Hematopoietic multipotent progenitor cell treated with erythropoietin and hydrocortisone succinate and interleukin-3 and kit ligand, for 15 days (in vitro differentiated cells): ENCODE measurements around the gene ADD3.
"Not testable (repeated sequence)": the region's sequence is repeated elsewhere in the genome, so short reads cannot be mapped to it uniquely, and the experiment has no call there.

ENCODE experiments used
- DNase-seq: peaks from one replicate; pipeline ENCODE4 v3.0.0-alpha.2; 2015; ENCODE audit warnings: low spot score

The ADD3 gene

GRCh38 chr10:110035070-110035921 lies 27.5 kb downstream of the ADD3 start:
- DNase-seq, result peak; percentile 19

- no peak for DNase-seq
Observed at GRCh38 chr10:110036640-110037039, 28.9 kb downstream of the ADD3 start.

GRCh38 chr10:110039254-110039653 lies 31.5 kb downstream of the ADD3 start:
- DNase-seq, result no peak

DNA sequence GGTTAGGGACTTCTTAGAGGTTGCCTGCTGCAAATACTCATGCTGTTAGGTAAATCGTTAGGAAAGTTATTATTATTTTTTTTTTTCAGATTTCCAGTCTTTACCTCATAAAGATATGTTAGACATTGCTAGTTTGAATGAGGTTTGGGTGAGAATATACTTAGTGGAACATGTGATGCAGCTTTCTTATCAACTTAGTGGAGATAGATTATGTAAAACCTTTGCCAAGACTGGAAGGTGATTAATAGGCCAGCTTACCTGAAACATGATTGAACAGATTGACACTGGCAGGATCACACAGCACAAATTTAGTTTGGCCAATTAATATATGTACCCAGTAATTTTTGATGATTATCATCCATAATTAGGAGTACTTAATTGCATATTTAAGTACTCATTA lies 32.3 kb downstream of the ADD3 start:
- no peak for DNase-seq

DNA sequence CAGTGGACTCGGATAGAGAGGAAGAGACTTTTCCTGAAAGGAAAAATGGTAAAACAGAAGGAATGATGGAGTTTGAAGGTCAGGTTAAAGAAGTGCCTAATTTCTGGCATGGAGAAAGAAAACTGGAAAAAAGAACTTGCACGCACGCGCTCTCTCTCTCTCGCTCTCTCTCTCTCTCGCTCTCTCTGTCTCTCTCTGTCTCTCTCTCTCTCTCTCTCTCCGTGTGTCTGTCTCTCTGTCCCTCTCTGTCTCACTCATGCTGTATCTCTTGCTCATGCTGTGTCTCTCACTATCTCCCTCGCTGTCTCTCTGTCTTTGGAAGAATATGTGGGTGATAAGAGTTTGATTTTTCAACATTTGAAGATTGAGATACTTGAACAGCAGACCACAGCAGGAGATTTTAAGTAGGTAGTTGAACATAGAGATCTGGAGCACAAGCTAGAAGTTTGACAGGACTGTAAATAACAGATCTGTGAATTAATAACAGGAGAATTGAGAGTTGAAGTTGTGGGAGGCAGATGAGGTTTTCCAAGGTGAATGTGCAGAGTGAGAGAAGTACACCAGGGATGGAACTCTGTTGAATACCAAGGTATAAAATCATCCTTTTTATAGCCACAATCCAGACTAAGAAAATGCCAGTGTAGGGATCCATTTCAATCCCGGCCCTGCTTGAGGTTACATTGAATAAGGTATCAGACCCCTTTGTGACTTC lies 33.1 kb downstream of the ADD3 start:
- DNase-seq, result no peak

DNA sequence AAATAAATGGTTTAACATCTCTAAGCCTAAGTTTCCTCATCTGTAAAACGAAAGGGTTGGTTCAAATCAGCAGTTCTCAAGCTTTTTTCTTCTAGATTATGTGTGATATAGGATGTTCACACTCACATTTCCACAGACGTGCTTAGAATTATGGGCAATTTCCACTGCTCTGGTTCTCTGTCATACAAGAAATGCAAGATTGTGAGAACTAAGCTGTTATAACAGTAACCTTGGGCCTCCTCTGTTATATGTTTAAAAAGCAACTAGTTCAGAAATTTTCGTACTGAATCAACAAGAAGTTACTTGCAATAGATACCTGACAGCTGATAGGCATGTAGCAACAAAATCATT lies 33.7 kb downstream of the ADD3 start:
- no peak for DNase-seq

DNA sequence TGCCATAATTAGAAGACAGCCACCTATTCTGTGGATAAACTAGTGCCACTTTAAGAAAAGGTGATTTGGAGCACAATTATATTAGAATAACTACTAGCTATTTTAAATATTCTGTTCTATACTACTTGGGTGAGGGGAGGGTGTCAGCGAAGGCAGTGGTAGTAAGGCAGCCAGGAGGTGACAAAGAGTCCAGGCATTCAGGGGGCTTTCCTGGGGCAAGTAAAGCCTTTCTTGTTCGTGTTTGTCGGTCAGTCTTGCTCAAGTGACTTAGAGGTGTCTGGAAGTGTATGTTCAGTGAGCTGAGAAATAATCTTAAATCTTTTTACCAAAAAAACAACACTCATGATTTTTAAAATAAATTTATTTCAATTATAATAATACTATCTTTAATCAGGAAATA lies 34.4 kb downstream of the ADD3 start:
- DNase-seq, result no peak

- no peak for DNase-seq
Observed at GRCh38 chr10:110042891-110043290, 35.1 kb downstream of the ADD3 start.

GRCh38 chr10:110044681-110045080 lies 36.9 kb downstream of the ADD3 start:
- DNase-seq, result no peak

DNA sequence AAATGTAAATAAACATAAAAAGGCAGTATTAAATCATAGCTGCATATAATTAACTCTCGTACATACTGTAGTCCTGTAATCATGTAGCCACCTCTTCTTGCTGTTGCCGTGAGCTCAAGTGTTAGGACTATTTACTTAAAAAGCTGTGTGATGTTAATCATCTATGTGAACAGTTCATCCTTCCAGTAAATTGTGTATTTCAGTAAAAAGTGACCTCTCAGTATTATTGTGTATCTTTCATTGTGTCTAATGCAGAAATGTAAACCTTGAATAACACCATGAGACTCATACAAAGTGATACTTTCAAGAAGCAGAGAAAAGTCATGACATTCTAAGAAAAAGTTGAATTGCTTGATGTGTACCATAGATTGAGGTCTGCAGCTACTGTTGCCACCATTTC lies 38.0 kb downstream of the ADD3 start:
- no peak for DNase-seq

DNA sequence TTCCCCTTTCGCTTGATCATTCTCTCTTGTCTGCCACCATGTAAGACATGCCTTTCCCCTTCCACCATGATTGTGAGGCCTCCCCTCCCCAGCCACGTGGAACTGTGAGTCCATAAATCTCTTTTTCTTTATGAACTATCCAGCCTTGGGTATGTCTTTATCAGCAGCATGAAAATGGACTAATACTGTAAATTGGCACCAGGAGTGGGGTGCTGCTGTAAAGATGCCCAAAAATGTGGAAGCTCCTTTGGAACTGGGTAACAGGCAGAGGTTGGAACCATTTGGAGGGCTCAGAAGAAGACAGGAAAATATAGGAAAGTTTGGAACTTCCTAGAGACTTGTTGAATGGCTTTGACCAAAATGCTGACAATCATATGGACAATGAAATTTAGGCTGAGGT lies 40.4 kb downstream of the ADD3 start:
- not testable (repeated sequence) for DNase-seq

DNA sequence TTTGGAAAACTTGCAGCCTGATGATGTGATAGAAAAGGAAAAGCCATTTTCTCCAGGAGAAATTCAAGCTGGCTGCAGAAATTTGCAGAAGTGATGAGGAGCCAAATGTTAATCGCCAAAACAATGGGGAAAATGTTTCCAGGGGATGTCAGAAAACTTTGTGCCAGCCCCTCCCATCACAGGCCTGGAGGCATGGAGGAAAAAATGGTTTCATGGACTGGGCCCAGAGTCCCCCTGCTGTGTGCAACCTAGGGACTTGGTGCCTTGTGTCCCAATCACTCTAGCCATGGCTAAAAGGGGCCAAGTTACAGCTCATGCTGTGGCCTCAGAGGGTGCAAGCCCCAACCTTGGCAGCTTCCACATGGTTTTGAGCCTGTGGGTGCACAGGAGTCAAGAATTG lies 41.0 kb downstream of the ADD3 start:
- DNase-seq, result no peak

- DNase-seq, result not testable (repeated sequence)
Observed at GRCh38 chr10:110049889-110050591, 42.3 kb downstream of the ADD3 start.

DNA sequence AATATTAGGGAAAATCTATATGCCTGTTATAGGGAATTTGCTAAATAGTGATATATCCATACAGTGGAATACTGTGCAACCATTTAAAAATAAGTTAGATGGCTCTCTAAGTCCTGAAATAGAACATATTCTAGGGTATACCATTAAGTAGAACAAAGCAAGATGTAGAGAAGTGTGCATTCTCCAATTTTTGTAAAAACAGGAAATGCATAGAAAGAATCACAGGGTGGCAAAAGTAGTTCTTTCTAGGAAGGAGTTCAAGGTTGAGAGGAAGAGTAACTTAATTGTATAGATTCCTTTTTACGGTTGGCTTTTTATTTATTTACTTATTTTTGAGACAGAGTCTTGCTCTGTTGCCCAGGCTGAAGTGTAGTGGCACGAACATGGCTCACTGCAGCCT lies 43.7 kb downstream of the ADD3 start:
- no peak for DNase-seq

DNA sequence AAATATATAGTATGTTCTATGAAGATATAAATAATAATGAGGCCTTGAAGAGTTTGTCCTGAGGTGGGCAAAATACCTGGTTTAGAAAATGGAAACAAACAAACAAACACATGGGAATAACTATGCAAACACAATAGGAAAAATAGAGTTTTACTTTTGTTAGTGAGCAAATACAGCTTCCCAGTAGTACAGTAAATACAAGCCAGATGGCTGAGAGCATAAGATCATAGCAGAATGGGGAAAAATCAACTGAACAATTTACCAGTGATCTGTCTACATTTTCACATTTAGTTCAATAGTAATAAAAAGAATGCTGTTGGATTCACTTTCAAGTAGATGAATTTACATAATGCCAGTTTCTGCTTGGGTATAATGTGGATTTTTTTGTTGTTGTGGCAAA lies 45.1 kb downstream of the ADD3 start:
- DNase-seq, result no peak

DNA sequence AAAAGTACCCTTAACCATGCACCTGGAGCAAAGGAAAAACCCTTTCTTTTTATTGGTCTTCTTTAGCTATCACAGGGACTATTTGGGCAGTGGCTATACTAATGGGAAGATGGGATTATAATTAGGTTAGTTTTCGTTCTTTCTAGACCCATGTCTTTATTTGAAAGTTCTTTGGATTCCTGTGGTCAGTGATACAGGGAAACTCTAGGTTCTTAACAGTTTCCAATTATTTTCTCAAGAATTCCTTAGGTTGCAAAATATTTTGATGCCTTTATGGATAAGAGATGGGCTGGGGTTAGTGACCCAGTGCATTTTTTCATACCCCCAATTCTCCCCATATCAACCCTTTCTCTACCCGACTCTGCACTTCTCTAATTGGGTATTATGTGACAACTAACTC lies 49.0 kb downstream of the ADD3 start:
- DNase-seq, result no peak

GRCh38 chr10:110057456-110057855 lies 49.7 kb downstream of the ADD3 start:
- no peak for DNase-seq

DNA sequence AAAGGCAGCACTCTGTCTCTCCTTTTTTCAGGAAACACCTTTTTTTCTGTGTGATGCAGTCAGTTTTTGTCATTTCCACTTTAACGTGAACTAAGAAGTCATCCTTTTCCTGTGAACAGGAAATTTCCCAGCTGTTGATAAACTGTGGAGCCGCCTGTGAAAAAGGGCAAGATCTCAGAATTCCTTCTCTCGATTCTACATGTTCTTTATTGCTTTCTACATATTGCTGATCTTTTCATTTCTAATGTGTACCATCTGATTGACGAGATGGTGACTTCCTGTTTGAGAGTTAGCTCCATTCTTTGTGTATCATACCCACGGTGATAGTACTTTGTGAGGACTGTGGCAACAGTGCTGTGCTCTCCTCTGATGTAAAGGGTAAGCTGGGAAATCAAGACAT lies 50.4 kb downstream of the ADD3 start:
- DNase-seq, result no peak

GRCh38 chr10:110059925-110060324 lies 52.1 kb downstream of the ADD3 start:
- DNase-seq, result no peak

DNA sequence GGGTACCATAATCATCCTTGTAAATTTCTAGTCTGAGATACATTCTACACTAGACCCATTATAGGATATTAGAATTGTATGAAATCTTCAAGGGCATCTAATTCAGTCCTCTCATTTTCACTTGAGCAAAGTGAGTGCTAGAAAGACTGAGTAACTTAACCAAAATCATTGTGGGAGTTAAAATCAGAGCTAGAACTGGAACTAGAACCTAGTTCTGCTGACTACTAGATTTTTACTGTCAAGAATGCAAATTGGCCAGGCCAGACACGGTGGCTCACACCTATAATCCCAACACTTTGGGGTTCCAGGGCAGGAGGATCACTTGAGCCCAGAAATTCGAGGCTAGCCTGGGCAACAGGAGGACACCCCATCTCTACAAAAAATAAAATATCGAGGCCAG lies 53.9 kb downstream of the ADD3 start:
- no peak for DNase-seq

- DNase-seq, result no peak
Observed at GRCh38 chr10:110065269-110065668, 57.5 kb downstream of the ADD3 start.

- peak; percentile 43 for DNase-seq
Observed at GRCh38 chr10:110067960-110068770, 60.4 kb downstream of the ADD3 start.
